ENCODE results near the gene ZNF687.

ZNF687 gene, protein sequence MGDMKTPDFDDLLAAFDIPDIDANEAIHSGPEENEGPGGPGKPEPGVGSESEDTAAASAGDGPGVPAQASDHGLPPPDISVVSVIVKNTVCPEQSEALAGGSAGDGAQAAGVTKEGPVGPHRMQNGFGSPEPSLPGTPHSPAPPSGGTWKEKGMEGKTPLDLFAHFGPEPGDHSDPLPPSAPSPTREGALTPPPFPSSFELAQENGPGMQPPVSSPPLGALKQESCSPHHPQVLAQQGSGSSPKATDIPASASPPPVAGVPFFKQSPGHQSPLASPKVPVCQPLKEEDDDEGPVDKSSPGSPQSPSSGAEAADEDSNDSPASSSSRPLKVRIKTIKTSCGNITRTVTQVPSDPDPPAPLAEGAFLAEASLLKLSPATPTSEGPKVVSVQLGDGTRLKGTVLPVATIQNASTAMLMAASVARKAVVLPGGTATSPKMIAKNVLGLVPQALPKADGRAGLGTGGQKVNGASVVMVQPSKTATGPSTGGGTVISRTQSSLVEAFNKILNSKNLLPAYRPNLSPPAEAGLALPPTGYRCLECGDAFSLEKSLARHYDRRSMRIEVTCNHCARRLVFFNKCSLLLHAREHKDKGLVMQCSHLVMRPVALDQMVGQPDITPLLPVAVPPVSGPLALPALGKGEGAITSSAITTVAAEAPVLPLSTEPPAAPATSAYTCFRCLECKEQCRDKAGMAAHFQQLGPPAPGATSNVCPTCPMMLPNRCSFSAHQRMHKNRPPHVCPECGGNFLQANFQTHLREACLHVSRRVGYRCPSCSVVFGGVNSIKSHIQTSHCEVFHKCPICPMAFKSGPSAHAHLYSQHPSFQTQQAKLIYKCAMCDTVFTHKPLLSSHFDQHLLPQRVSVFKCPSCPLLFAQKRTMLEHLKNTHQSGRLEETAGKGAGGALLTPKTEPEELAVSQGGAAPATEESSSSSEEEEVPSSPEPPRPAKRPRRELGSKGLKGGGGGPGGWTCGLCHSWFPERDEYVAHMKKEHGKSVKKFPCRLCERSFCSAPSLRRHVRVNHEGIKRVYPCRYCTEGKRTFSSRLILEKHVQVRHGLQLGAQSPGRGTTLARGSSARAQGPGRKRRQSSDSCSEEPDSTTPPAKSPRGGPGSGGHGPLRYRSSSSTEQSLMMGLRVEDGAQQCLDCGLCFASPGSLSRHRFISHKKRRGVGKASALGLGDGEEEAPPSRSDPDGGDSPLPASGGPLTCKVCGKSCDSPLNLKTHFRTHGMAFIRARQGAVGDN

DNA sequence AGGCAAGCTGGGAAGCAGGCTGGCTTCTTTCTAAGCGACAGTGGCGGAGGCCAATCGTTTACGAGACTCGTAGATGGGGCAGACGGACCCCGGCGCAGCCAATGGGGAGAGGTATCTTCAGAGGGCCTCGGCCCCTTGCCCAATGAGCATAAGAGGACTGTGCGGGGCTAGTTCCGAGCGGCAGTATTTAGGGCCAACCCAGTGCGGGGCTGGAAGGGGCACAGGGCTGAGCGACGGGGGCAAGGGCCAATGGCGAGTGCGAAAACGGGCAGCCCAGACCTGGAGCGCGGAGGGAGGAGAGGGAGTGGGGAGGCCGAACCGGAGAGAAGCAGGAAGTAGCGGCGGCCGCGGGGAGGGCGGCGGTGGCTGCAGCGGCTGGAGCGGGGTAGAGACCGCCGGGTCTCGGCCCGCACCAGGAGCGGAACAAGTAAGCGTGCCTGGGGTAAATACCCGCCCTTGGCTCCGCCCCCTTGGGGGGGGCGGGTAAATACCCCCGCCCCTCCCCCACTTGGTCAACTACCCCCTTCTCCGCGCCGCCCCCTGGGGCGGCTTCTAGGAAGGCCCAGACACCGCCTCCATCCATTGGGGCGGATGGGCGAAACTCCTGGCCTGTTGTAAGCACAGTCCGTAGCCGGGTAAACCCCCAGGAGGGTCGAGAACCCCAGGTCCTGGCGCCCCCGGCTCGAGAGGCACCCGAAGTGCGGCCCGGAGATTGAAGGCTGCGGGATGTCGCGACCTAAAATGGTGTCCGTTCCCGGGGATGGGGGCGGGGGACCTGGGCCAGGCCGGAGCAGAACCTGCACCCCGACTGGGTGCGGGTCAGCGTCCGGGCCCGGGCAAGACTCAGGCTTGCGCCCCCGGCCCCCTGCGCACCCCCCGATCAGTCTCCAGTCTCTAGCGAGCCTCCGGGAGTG lies at the start of gene ZNF687:
ZNF687 (plus strand) TSS at position 331 of the 914 bp plus-strand sequence. CDS start 3,993 bp downstream, outside the sequence.
- peak; percentile 100 for DNase-seq
- in situ Hi-C loops (cut with HindIII; ENCODE audit: low pct_ligation_motif_present, low pct_unique_long_range_greater_than_20kb, low sequenced_read_pairs), result no loop called here

DNA sequence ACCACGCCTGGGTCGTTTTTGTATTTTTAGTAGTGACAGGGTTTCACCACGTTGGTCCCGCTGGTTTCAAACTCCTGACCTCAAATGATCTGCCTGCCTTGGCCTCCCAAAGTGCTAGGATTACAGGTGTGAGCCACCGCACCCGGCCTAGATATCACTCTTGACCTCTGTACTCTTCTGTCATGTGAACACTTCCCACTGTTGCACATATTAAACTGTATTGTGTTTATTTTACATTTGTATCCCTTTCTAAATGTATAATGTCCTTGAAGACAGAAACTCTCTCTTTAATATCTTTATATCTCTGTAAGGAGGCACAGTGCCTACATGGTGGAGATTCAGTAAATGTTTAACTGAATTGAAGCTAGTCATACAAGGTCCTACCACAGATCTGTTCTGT lies 46.9 kb upstream of the ZNF687 start:
- DNase-seq, result no peak
- in situ Hi-C loops (cut with HindIII; ENCODE audit: low pct_ligation_motif_present, low pct_unique_long_range_greater_than_20kb, low sequenced_read_pairs), result no loop called here

GRCh38 chr1:151237678-151238466 lies 44.2 kb upstream of the ZNF687 start:
- no peak for DNase-seq
- in situ Hi-C loops (cut with HindIII; ENCODE audit: low pct_ligation_motif_present, low pct_unique_long_range_greater_than_20kb, low sequenced_read_pairs), result no loop called here

- peak; percentile 78 for DNase-seq
- in situ Hi-C loops (cut with HindIII; ENCODE audit: low pct_ligation_motif_present, low pct_unique_long_range_greater_than_20kb, low sequenced_read_pairs), result no loop called here
Measured at GRCh38 chr1:151238467-151238739, 43.7 kb upstream of the ZNF687 start.

DNA sequence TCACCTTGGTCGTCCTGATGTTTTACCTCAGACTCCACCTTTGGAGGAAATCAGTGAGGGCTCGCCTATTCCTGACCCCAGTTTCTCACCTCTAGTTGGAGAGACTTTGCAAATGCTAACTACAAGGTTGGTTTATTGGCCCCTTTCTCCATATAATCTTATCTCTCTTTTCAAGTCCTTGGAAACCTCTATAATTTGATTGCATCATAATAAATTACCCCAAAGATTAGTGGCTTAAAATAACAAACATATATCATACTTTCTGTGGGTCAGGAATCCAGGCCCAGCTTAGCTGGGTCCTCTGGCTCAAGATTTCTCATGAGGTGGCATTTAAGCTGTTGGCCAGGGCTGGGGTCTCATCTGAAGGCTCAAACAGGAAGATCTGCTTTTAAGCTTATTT lies 39.7 kb upstream of the ZNF687 start:
- in situ Hi-C loops (cut with HindIII; ENCODE audit: low pct_ligation_motif_present, low pct_unique_long_range_greater_than_20kb, low sequenced_read_pairs), result no loop called here

GRCh38 chr1:151243683-151244216 lies 38.3 kb upstream of the ZNF687 start:
- no peak for DNase-seq
- in situ Hi-C loops (cut with HindIII; ENCODE audit: low pct_ligation_motif_present, low pct_unique_long_range_greater_than_20kb, low sequenced_read_pairs), result no loop called here

More for the DNA sequence above, 39.7 kb upstream of the ZNF687 start:
- no peak for DNase-seq

- DNase-seq, result no peak
- in situ Hi-C loops (cut with HindIII; ENCODE audit: low pct_ligation_motif_present, low pct_unique_long_range_greater_than_20kb, low sequenced_read_pairs), result no loop called here
Measured at GRCh38 chr1:151246786-151247185, 35.3 kb upstream of the ZNF687 start.

GRCh38 chr1:151251656-151252470 lies 30.2 kb upstream of the ZNF687 start:
- in situ Hi-C loops (cut with HindIII; ENCODE audit: low pct_ligation_motif_present, low pct_unique_long_range_greater_than_20kb, low sequenced_read_pairs), result no loop called here
- DNase-seq, result peak; percentile 88

DNA sequence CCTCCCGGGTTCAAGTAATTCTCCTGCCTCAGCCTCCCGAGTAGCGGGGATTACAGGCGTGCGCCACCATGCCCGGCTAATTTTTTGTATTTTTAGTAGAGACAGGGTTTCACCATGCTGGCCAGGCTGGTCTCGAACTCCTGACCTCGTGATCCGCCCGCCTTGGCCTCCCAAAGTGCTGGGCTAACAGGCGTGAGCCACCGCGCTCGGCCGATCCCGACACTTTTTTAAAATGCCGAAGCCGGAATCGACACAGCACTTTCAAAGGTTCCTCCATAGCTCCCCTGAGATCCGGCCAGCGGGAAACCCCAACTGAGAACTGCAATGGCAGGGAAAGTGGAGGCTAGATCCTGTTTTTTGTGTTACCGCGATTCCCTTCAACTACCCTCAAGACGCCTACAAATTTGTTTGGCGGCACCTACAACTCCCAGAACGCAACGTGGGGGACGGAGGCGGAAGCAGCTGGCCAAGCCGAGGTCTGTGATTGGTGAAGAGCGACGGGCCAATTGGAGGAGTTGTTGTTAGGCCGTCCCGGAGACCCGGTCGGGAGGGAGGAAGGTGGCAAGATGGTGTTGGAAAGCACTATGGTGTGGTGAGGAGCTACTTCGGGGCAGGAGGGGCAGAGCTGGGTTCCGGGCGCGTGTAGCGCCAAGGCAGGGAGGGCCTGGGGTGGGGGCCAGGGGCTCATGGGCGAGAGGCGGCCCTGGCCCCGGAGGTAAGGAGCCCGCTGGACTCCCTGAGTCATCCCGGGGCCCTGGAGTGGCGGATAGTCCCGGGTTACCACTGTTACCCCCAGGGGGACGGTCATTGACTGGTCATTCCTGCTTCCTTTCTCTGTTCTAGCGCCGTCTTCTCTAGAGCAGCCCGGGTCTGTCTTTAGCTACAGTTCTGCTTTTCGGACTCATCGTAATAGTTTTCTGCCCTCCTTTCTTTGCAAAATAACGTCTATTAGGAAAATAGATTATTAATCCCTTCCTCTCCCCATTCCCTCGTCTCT lies 27.6 kb upstream of the ZNF687 start, which contains the start of gene PSMD4:
PSMD4 (plus strand) TSS at position 518 of the 997 bp plus-strand sequence; CDS start at position 567, 49 bp downstream.
- DNase-seq, result peak; percentile 99
- in situ Hi-C loops (cut with HindIII; ENCODE audit: low pct_ligation_motif_present, low pct_unique_long_range_greater_than_20kb, low sequenced_read_pairs), result no loop called here

DNA sequence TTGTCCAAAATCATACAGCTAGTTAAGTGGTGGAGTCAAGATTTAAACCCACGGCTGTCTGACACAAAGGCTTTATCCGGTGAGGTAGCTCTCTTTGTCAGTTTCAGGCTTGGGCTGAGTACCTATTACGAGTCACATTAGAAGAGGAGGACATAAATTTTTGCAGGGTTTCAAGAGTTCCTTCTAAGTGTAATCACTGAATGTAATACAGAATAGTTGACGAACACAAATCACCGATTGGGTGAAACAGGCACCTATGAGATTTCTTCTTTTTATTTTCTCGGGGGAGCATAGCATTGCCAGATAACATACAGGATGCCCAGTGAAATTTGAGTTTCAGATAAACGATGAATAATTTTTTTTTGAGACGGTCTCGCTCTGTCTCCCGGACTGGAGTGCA lies 26.7 kb upstream of the ZNF687 start:
- peak; percentile 18 for DNase-seq
- in situ Hi-C loops (cut with HindIII; ENCODE audit: low pct_ligation_motif_present, low pct_unique_long_range_greater_than_20kb, low sequenced_read_pairs), result no loop called here

- in situ Hi-C loops (cut with HindIII; ENCODE audit: low pct_ligation_motif_present, low pct_unique_long_range_greater_than_20kb, low sequenced_read_pairs), result no loop called here
- DNase-seq, result no peak
Measured at GRCh38 chr1:151259351-151259750, 22.7 kb upstream of the ZNF687 start.

GRCh38 chr1:151265446-151266236 lies 16.5 kb upstream of the ZNF687 start:
- in situ Hi-C loops (cut with HindIII; ENCODE audit: low pct_ligation_motif_present, low pct_unique_long_range_greater_than_20kb, low sequenced_read_pairs), result no loop called here

DNA sequence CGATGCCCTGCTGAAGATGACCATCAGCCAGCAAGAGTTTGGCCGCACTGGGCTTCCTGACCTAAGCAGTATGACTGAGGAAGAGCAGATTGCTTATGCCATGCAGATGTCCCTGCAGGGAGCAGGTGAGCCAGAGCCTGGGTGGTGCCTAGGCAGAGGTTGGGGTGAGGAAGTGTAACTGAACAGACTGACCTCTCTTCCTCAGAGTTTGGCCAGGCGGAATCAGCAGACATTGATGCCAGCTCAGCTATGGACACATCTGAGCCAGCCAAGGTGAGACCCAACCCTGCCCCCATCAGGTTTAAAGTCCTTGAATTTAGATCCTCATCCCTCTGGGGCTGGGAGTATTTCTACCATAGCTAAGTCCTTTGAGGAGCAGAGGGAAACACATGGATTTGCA lies 15.8 kb upstream of the ZNF687 start:
- no peak for DNase-seq
- in situ Hi-C loops (cut with HindIII; ENCODE audit: low pct_ligation_motif_present, low pct_unique_long_range_greater_than_20kb, low sequenced_read_pairs), result no loop called here

More at GRCh38 chr1:151265446-151266236, 16.5 kb upstream of the ZNF687 start:
- DNase-seq, result no peak

- no peak for DNase-seq
- in situ Hi-C loops (cut with HindIII; ENCODE audit: low pct_ligation_motif_present, low pct_unique_long_range_greater_than_20kb, low sequenced_read_pairs), result no loop called here
Measured at GRCh38 chr1:151266821-151267220, 15.3 kb upstream of the ZNF687 start.
